ENCODE results near the gene KREMEN1.

DNA sequence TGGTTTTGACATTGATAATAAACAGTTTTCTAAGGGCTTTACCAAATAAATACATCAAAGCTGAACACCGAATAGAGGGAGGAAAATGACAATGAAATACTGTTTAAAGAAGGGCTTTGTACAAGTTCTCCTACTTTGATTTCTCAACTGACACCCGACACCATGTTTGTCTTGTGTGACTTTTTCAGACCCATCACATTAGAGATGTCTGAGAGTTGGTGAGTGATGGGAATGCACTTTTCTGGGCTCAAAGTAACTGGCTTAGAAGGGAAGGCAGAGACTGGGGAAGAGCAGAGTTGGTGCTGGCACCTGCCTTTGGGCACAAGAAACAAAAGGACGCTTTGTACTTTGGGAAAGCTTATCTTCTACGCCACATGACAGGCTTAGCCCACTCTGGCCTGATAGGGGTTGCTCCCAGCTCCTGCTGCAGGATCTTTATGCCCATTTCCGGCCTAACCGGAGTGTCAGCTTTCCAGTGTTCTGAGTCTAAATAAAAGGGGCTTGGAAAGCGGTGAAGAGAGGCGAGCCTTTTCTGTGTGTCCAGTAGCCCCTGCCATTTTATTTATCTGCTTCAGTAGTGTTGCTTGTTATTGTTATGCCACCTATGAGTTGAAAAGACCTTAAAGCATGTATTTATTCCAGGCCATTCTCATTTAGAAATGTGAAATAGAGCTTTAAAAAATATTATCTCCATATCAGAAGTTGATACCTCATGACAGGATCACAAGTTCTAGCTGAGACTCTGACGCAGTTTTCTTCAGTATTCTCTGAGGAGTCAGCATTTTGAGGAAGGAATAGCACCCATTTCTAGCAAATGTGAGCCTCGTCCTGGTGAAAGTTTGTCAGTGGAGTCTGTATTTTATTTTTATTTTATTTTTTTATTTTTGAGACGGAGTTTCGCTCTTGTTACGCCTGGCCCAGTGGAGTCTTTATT is 24.2 kb downstream of the KREMEN1 start:
- no peak for TF ChIP-seq POLR2A (IDR thresholded peaks at IDR 0.05)
- TF ChIP-seq POLR2AphosphoS5 (IDR thresholded peaks at IDR 0.05) = peak in 2 of 3 donors; percentile 6 to 30
- no peak for TF ChIP-seq CTCF (IDR thresholded peaks at IDR 0.05)
